Muscle of arm (tissue), 14 donors: ENCODE measurements around the gene UBE2V1. TPM values are rescaled to one million over a fixed set of nuclear protein-coding genes. Genes with fewer than 3 reads are reported as not detected.
"Not testable (repeated sequence)": the region's sequence is repeated elsewhere in the genome, so short reads cannot be mapped to it uniquely, and the experiment has no call there.

Experiments used
- DNase-seq: peaks from one replicate; pipeline ENCODE4 v3.0.0-alpha.2; 2013
- long read RNA-seq, 11 donors: transcript quantifications; one replicate each; lab custom pipeline, GENCODE V29; 2026
- polyA plus RNA-seq, 12 donors: library from polyadenylated mRNA; unstranded; fragments of 120-200 nt; gene quantifications; one replicate each; pipeline ENCODE4 v1.2.1, GENCODE V29; 2013; ENCODE audit not compliant: insufficient read length in 12 of 12

The UBE2V1 gene
- 100 to 1,000 TPM; 103 to 227 (median 132) TPM for polyA plus RNA-seq
- long read RNA-seq, donor 1, transcript UBE2V1-205 (3 exons, 1,983 nt): minor isoform, 9 of 75 reads
- long read RNA-seq, donor 1, transcript UBE2V1-211 (3 exons, 566 nt): minor isoform, 10 of 75 reads
- long read RNA-seq, donor 1, transcript UBE2V1-203 (4 exons, 2,133 nt): major isoform, 53 of 75 reads
- long read RNA-seq, donor 1, partial matches to known transcripts: 0 of 75 reads
- long read RNA-seq, donor 1, other reads (novel, unspliced or antisense): 0 of 75 reads
- long read RNA-seq, donor 2, transcript UBE2V1-205 (3 exons, 1,983 nt): minor isoform, 6 of 100 reads
- long read RNA-seq, donor 2, transcript UBE2V1-203 (4 exons, 2,133 nt): major isoform, 82 of 100 reads
- long read RNA-seq, donor 2, transcript UBE2V1-211 (3 exons, 566 nt): minor isoform, 8 of 100 reads
- long read RNA-seq, donor 2, partial matches to known transcripts: 0 of 100 reads
- long read RNA-seq, donor 2, other reads (novel, unspliced or antisense): 0 of 100 reads
- long read RNA-seq, donor 3, transcript UBE2V1-203 (4 exons, 2,133 nt): major isoform, 29 of 32 reads
- long read RNA-seq, donor 3, partial matches to known transcripts: 0 of 32 reads
- long read RNA-seq, donor 3, other reads (novel, unspliced or antisense): 0 of 32 reads
- long read RNA-seq, donor 4, transcript UBE2V1-203 (4 exons, 2,133 nt): major isoform, 19 of 24 reads
- long read RNA-seq, donor 4, partial matches to known transcripts: 0 of 24 reads
- long read RNA-seq, donor 4, other reads (novel, unspliced or antisense): 0 of 24 reads
- long read RNA-seq, donor 5, transcript UBE2V1-205 (3 exons, 1,983 nt): minor isoform, 11 of 91 reads
- long read RNA-seq, donor 5, transcript UBE2V1-211 (3 exons, 566 nt): minor isoform, 8 of 91 reads
- long read RNA-seq, donor 5, transcript UBE2V1-203 (4 exons, 2,133 nt): major isoform, 70 of 91 reads
- long read RNA-seq, donor 5, partial matches to known transcripts: 0 of 91 reads
- long read RNA-seq, donor 5, other reads (novel, unspliced or antisense): 0 of 91 reads
- long read RNA-seq, donor 6, transcript UBE2V1-203 (4 exons, 2,133 nt): major isoform, 23 of 28 reads
- long read RNA-seq, donor 6, partial matches to known transcripts: 0 of 28 reads
- long read RNA-seq, donor 6, other reads (novel, unspliced or antisense): 0 of 28 reads
- long read RNA-seq, donor 7, transcript UBE2V1-203 (4 exons, 2,133 nt): major isoform, 23 of 27 reads
- long read RNA-seq, donor 7, partial matches to known transcripts: 0 of 27 reads
- long read RNA-seq, donor 7, other reads (novel, unspliced or antisense): 0 of 27 reads
- long read RNA-seq, donor 8, transcript UBE2V1-203 (4 exons, 2,133 nt): major isoform, 71 of 82 reads
- long read RNA-seq, donor 8, transcript UBE2V1-205 (3 exons, 1,983 nt): minor isoform, 6 of 82 reads
- long read RNA-seq, donor 8, partial matches to known transcripts: 0 of 82 reads
- long read RNA-seq, donor 8, other reads (novel, unspliced or antisense): 0 of 82 reads
- long read RNA-seq, donor 9, transcript UBE2V1-211 (3 exons, 566 nt): minor isoform, 6 of 34 reads
- long read RNA-seq, donor 9, transcript UBE2V1-203 (4 exons, 2,133 nt): major isoform, 26 of 34 reads
- long read RNA-seq, donor 9, partial matches to known transcripts: 0 of 34 reads
- long read RNA-seq, donor 9, other reads (novel, unspliced or antisense): 0 of 34 reads
- long read RNA-seq, donor 10, transcript UBE2V1-211 (3 exons, 566 nt): minor isoform, 5 of 68 reads
- long read RNA-seq, donor 10, transcript UBE2V1-203 (4 exons, 2,133 nt): major isoform, 59 of 68 reads
- long read RNA-seq, donor 10, partial matches to known transcripts: 0 of 68 reads
- long read RNA-seq, donor 10, other reads (novel, unspliced or antisense): 0 of 68 reads
- long read RNA-seq, donor 11, transcript UBE2V1-211 (3 exons, 566 nt): minor isoform, 12 of 86 reads
- long read RNA-seq, donor 11, transcript UBE2V1-203 (4 exons, 2,133 nt): major isoform, 67 of 86 reads
- long read RNA-seq, donor 11, transcript UBE2V1-205 (3 exons, 1,983 nt): minor isoform, 6 of 86 reads
- long read RNA-seq, donor 11, partial matches to known transcripts: 0 of 86 reads
- long read RNA-seq, donor 11, other reads (novel, unspliced or antisense): 0 of 86 reads

DNA sequence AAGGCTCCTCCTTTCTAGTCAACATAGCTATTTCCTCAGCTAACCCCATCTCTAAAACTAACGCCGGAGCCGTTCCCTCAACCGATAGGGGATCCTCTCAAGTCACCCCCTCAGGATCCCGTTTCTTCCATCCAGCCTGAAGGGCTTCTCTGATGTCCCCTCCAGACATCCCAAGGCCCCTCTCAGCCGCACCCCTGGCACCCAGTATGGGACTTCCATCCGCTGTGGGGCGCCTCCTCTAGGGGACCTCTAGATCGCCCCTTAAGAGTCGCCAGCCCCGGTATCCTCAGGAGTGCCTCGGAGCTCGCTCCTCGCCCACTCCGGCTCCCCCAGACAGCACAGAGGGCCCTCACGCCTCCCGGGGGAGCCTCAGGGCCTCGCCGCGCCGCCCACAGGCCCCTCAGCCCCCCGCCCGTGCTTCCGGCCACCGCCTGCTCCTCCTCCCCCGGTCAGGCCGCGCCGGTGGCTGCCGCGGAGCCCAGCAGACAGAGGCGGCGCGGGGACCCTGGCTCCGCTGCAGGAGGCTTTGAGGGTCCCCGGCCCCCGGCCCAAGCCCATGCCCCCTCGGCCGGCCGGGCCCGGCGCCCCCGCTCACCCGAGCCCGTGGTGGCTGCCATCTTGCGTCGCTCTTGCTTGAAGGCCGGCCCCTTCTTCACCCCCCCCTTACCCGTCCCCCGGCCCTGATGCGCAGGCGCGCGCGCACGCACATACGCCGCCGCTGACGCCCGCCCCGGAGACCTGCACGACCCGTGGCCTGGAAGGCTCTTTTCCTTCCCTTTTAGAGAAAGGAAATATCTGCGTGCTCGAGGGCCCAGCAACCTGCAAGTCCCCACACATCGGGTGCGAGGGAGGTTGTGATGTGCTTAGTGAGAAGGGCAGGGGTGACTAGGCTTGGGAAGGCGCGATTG is at the start of gene UBE2V1:
Gene UBE2V1 (minus strand): TSS at position 639 of the 908 bp plus-strand sequence. CDS start 22 bp downstream, at position 617.
- DNase-seq: peak; percentile 91

DNA sequence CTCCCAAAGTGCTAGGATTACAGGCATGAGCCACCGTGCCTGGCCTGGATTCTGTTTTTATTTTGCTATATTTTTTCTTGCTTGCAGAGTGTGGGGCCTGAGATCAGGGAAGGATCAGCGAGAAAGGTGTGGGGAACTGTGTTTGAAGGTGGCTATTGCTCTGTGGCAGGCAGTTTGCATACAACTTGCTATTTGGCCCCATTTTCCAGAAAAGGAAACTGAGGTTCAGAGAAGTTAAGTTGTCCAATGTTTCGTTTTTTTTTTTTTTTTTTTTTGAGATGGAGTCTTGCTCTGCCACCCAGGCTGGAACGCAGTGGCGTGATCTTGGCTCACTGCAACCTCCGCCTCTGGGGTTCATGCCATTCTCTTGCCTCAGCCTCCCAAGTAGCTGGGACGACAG is 48.5 kb upstream of the UBE2V1 start:
- not testable (repeated sequence) for DNase-seq

DNA sequence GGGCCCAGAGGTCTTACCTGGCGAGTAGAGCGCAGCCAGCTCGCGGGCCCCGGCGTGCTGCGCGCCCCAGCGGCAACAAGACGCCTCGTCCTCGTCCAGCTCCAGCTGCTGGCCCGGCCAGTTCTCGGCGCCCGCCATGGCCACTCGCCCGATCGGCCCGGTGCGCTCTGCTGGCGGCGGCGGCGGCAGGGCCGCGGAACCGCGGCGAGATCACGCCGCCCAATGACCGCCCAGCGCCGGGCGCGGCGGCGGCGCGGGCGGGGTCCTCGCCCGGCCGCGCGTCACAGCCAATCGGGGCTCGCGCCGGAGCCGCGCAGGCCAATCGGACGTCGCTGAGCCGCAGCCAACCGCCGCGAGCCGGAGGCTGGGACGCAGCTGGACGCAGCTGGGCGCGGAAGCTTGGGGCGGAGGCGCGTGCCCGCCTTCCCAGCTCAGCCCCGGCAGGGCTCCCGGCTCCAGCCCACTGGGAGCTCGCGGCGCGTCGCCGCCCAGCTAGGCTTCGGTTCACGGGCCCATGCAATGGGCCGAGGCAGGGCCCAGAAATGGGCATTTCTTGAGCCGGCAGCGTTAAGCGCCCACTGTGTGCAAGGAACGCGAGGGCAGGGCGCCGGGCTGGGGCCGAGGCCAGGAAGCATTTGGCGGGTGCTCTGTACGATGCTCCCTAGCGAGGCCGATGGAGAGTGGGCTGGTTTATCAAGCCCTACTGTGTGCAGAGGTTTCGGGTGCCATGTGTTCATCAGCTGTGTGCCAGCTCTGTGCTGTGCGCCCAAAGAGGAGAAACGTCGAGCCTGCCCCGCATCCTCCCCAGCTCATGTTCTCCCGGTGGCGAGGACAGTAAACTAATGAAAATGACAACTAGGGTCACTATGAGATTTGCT is 40.8 kb upstream of the UBE2V1 start, which contains the start of gene PEDS1:
Gene PEDS1 (minus strand): TSS at position 224 of the 878 bp plus-strand sequence. CDS start 86 bp downstream, at position 138.
- peak; percentile 92 for DNase-seq

DNA sequence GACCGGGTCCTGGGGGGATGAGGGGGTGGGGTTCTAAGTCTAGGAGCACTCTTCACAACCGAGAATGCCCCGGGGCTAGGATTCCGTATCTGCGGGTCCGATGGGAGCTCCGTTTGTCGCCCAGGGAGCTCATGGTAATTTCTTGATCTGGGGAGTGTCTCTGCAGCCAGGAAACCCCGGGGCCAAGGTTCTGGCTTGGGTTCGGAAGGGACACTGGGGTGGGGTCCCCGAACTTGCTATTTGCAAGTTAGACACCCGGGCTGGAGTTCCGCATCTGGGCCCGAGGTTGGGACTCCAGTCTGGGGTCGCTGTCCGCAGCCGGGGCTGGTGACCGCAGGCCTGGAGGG is 40.2 kb upstream of the UBE2V1 start:
- no peak for DNase-seq

DNA sequence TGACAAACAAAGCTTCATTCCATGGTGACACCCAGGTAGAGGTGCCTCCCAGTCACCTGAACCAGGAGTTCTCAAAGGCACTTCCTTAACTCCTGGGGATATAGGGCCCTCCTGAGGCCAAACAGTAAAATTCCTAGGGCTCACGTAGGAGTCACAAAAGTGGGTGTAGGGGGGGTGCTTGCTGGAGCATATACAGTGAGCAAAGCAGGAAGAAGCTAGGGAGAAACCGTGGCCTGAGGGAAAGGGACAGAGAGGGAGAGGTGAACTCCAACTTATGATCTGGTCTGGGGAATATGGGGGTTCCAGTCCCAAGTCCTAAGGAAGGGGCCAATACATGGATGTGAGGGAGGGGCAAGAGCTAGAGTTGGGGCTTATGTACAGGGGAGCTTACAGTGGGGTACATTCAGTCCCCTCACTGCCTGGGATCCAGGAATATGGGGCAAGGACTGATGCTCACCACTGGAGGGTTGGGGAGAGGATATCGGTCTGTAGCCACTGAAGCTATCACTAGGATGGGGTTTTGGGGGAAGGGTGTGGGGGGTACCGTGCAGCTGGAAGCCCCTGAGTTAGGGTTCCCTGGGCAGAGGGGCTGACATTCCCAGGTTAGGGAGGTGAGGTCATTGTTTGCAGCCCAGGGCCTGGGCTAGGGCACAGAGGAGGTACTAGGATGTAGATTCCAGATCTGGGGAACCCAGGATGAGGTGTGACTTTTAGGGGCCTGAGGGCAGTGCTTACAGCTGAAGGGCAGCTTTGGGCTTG is 39.6 kb upstream of the UBE2V1 start:
- DNase-seq: no peak

- DNase-seq: no peak
These were observed 38.2 kb upstream of the UBE2V1 start for GRCh38 chr20:50151034-50151743.

- no peak for DNase-seq
These were observed 36.7 kb upstream of the UBE2V1 start for GRCh38 chr20:50149481-50150254.

DNA sequence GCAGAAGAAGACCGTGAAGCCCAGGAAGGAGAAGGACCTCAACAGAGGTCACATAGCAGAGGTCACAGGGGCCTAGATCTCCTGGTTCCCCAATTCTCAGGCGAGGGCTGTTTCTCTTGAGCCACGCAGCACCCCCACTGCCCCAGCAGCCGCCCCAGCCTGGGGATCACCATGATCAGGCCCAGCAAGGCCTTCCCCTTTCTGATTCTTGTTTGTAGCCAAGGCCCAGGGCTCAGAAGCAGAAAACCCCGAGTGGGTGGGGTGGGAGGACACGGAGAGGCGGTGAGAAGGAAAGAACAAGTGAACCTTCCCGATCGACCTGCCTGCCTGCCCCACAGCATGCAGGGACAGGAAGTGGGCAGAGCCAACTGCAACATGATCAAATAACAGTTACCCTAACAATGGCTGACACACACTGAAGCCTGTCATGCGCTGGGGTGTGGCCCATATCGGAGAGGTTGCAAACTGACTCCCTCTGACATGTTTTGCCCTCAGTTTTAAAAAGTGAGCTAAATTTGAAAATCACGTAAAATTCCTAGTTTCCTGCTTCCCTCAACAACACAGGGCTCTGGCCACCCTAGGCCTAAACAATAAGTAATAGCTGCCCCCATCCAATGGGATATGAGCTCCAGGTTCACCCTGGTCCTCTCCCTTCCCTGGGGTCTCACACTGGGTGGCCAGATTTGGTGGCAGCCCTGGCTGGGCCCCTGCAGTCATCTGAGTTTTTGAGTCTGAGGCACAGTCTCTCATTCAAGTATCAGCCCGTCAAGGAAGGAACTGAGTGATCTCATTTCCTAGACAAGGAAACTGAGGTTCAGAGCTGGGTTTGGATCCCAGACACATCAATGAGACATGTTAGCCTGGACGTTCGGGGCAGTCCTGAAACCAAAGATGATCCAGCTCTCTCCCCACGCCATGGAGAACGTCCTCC is 34.0 kb upstream of the UBE2V1 start:
- no peak for DNase-seq

- DNase-seq: no peak
These were observed 33.3 kb upstream of the UBE2V1 start for GRCh38 chr20:50146214-50146613.

- no peak for DNase-seq
These were observed 32.6 kb upstream of the UBE2V1 start for GRCh38 chr20:50145566-50145965.

- DNase-seq: no peak
These were observed 31.4 kb upstream of the UBE2V1 start for GRCh38 chr20:50144362-50144761.

DNA sequence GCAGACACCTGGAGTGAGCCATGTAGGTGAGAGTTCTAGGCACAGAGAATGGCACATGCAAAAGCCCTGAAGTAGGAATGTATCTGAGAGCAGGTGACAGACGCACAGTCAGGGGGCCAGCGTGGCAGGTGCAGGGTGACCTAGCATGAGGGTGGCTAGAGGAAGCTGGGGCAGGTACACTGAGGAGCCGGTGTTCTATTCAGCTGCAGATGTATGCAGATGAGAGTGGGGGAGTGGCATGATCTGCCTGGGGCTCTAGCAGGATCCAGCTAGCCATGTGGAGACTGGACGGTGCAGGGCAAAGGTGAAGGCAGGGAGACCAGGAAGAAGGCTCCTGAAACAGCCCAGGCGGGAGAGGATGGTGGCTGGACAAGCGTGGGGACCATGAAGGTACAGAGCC is 29.9 kb upstream of the UBE2V1 start:
- no peak for DNase-seq

- DNase-seq: no peak
These were observed 29.0 kb upstream of the UBE2V1 start for GRCh38 chr20:50141811-50142561.
